Stimulated activated CD8-positive, alpha-beta memory T cell treated with anti-CD3 and anti-CD28 coated beads, Interleukin-12 subunit alpha, Interleukin-12 subunit beta, amount 100 ng/mL, for 1 hour (primary cell): ENCODE results near the gene TNNC1.
A peak's percentile ranks its signal among the peaks of the same experiment; 100 is the strongest.

Experiments used
- DNase-seq: peaks from one replicate; pipeline ENCODE4 v3.0.0-alpha.2; 2020; ENCODE audit warnings: low read depth

TNNC1 gene

GRCh38 chr3:52458031-52458760 lies 4.4 kb upstream of the TNNC1 start:
- no peak for DNase-seq

GRCh38 chr3:52456800-52457183 lies 3.0 kb upstream of the TNNC1 start:
- DNase-seq: no peak

GRCh38 chr3:52456169-52456799 lies 2.4 kb upstream of the TNNC1 start:
- DNase-seq: no peak

- DNase-seq: peak; percentile 92
These were observed 1.7 kb upstream of the TNNC1 start, which contains the start of gene NISCH for GRCh38 chr3:52455283-52456168. NISCH (plus strand) TSS chr3:52455604; CDS start chr3:52455642, 38 bp downstream.

GRCh38 chr3:52454938-52455282 lies 1.1 kb upstream of the TNNC1 start:
- no peak for DNase-seq

- DNase-seq: no peak
These were observed 553 bp upstream of the TNNC1 start for GRCh38 chr3:52454250-52454937.

- DNase-seq: no peak
These were observed 1.1 kb downstream of the TNNC1 start for GRCh38 chr3:52452570-52453221.

GRCh38 chr3:52452126-52452525 lies 1.7 kb downstream of the TNNC1 start:
- DNase-seq: no peak

GRCh38 chr3:52451237-52452083 lies 2.4 kb downstream of the TNNC1 start:
- no peak for DNase-seq

- DNase-seq: no peak
These were observed 3.2 kb downstream of the TNNC1 start for GRCh38 chr3:52450489-52451236.

- DNase-seq: no peak
These were observed 6.1 kb downstream of the TNNC1 start for GRCh38 chr3:52447512-52448355.

- peak; percentile 57 for DNase-seq
These were observed 7.0 kb downstream of the TNNC1 start for GRCh38 chr3:52446631-52447511.

GRCh38 chr3:52446042-52446441 lies 7.8 kb downstream of the TNNC1 start:
- DNase-seq: no peak

GRCh38 chr3:52444860-52445793 lies 8.7 kb downstream of the TNNC1 start, which contains the start of gene SEMA3G:
SEMA3G (minus strand) TSS chr3:52445103; CDS start chr3:52445027, 76 bp downstream.
- DNase-seq: peak; percentile 46

- no peak for DNase-seq
These were observed 9.8 kb downstream of the TNNC1 start for GRCh38 chr3:52443791-52444687.

GRCh38 chr3:52443268-52443610 lies 10.6 kb downstream of the TNNC1 start:
- no peak for DNase-seq
